ENCODE data around the gene TMEM266.

DNA sequence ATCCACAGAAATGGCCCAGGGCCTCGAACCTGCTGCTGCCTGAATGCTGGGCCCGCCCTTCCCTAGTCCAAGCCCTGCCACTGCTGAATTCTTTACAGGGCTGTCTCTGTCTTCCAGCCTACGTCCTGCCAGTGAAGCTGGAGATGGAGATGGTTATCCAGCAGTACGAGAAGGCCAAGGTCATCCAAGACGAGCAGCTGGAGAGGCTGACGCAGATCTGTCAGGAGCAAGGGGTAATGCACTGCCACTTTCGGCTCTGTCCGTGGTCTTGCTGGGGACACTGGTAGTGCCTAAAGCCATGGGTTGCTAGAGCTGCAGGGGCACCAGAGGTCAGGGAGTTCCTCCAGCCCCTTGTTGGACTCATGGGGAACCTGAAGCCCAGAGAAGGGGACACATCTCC, 115.7 kb downstream of the TMEM266 start:
- TF ChIP-seq, protein P1, sequence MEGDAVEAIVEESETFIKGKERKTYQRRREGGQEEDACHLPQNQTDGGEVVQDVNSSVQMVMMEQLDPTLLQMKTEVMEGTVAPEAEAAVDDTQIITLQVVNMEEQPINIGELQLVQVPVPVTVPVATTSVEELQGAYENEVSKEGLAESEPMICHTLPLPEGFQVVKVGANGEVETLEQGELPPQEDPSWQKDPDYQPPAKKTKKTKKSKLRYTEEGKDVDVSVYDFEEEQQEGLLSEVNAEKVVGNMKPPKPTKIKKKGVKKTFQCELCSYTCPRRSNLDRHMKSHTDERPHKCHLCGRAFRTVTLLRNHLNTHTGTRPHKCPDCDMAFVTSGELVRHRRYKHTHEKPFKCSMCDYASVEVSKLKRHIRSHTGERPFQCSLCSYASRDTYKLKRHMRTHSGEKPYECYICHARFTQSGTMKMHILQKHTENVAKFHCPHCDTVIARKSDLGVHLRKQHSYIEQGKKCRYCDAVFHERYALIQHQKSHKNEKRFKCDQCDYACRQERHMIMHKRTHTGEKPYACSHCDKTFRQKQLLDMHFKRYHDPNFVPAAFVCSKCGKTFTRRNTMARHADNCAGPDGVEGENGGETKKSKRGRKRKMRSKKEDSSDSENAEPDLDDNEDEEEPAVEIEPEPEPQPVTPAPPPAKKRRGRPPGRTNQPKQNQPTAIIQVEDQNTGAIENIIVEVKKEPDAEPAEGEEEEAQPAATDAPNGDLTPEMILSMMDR (conservative IDR thresholded peaks at IDR 0.05; ENCODE audit: low read depth, low read length), result no peak
- TF ChIP-seq MAZ (IDR thresholded peaks at IDR 0.05; ENCODE audit: borderline replicate concordance, low read depth, low read length) (no peak), SMC3 (IDR thresholded peaks at IDR 0.05; ENCODE audit: low read depth, low read length) (no peak), RFX5 (IDR thresholded peaks at IDR 0.05; ENCODE audit: low read depth, low read length) (no peak), MXI1 (IDR thresholded peaks at IDR 0.05; ENCODE audit: borderline replicate concordance, low read depth, low read length) (no peak)
